ENCODE measurements around the gene GBX1. TPM values are rescaled to one million over a fixed set of nuclear protein-coding genes. Genes with fewer than 3 reads are reported as not detected.

GBX1 gene
- total RNA-seq, 1 experiment from 2014 or later: not detected

- DNase-seq (ENCODE audit: low read depth): no peak
These were observed 6.1 kb upstream of the GBX1 start for GRCh38 chr7:151173386-151174245.

DNA sequence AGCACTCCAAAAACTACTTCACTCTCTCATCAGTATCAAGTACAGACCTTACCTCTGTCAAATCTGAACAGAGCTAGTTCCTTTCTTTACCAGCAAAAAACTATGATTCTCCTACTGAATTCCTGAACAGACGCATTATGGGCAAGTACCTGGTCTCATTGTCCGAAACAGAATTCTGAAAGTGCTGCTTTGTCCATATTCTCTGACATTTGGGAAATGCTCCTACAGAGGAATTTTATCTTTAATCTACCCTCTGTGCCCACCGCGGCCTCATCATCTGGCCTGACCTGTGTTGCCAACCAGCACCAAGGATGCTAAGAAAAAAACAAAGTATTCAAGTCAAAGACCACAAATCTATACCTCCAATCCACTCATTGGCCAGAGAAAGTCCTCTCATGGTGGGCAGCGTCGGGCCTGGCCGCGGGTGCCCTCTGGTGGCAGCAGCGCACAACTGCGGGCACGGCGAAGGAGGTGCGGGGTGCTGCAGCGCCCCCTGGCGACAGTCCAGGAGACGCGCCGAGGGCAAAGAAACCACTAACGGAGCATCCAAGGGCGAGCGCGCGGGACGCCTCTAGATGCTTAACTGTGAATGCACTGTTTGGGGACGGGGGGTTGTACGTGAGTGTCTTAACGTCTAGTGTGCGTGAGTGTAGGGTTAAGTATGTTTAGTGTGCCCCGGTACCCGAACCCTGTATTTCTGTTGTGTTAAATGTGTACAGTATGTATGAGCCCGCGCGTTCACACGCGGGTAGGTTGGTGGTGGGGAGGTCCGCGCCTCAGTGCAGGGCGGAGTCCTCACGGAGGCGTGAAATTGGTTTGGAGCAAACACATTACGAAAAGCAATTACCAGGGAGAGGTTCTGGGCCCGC, 5.0 kb upstream of the GBX1 start:
- DNase-seq (ENCODE audit: low read depth): peak; percentile 65

- DNase-seq (ENCODE audit: low read depth): no peak
These were observed 1.3 kb upstream of the GBX1 start for GRCh38 chr7:151168787-151169162.

DNA sequence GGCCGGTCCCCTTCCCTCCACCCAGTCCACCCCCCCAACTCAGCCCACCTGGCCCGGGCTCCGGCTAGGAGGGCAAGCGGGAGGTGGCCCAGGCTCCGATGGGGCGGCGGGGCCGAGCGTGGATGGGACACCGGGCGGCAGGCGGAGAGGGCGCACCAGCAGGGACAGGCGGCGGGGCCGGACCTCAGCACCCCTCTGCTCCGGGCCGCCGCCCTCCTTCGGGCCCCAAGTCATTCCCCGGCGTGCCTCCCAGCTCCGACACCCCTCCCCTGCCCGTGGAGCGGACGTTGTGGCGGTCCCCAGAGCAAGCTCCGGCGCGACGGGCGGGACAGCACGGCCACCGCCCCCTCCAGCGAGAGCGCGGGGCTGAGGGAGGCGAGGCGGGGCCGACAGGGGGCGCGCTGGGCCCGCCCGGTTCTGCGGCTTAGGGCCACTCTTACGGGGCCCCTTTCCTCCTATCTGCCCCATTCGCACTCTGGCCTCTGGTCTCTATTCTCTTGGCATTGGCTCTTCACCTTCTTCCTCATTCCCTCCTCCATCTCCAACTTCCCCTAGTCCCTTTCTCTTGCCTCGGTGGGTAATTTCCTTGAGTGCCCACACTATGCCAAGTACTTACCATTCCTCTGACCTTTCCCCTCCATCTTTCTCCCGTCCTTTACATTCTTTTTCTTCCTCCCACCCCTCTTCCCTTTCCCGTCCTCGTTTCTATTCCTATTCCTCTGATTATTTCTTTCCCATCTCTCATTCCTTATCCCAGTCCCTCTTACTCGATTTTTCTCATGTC, 701 bp upstream of the GBX1 start:
- no peak for DNase-seq (ENCODE audit: low read depth)

DNA sequence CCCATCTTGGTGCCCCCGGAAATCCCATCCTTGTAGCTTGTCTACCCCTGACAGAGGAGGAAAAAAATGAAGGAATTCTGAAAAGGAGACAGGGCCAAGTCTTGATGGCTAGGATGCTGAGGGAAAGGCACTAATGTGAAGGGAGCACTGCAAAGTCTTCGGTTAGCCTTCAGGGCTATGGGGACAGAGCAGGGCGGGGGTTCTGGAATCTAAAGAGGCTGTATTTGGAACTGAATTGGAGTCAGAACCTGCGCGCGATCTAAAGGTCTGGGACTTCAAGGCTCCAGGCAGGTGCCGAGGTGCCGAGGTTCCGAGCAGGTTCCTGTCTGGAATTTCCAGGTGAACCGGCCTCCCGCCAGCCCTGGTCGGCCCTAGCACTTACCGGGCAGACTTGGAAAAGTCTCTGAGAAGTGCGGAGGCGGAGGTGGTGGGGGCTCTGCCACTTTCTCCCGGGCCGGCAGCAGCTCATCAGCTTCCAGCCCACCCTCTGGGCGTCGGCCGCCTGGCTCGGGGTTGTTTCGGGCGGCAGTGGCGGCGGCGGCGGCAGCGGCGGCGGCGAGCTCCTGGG, 781 bp downstream of the GBX1 start:
- DNase-seq (ENCODE audit: low read depth): no peak

GRCh38 chr7:151161757-151162156, 5.7 kb downstream of the GBX1 start:
- DNase-seq (ENCODE audit: low read depth): no peak

- peak; percentile 72 for DNase-seq (ENCODE audit: low read depth)
These were observed 9.7 kb downstream of the GBX1 start for GRCh38 chr7:151157645-151158329.

GRCh38 chr7:151152643-151153513, 14.6 kb downstream of the GBX1 start:
- DNase-seq (ENCODE audit: low read depth): no peak

DNA sequence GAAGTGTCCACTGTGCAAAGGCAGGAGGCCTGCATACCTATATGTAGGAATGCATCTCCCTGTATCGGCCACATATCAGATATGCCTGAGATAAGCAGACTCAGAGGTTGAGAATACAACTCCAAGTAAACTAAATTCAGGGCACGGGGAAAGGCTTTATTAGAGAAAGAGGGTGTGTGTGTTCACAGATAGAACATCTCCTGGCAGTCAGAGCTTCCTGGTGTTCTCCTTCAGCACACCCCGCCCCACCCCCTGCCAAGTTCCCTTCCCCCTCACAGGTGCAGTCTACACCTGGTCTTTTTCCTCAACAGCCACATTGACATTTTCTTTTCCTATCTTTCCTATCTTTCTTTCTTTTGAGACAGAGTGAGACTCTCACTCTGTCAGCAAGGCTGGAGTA, 17.1 kb downstream of the GBX1 start:
- DNase-seq (ENCODE audit: low read depth): no peak

GRCh38 chr7:151148319-151149259, 18.9 kb downstream of the GBX1 start:
- DNase-seq (ENCODE audit: low read depth): no peak

DNA sequence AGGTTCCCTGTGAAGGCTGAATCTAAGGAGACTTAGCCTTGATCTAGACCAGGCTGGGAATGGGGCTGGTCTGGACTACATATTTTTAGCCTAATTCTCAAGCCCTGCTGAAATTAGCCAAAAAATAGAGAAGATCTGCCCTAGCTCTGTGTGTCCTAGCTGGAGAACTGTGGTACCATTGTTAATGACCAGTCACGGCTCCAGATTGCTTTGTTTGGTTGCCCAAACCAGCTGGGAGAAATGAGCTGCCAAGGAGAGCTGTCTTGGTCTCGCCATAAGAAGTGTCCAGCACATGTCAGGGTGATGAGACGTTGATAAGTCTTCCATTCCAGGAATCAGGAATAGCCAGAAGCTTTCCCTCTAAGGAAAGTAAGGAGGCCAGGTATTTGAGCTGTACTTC, 20.7 kb downstream of the GBX1 start:
- DNase-seq (ENCODE audit: low read depth): no peak

GRCh38 chr7:151144387-151144786, 23.1 kb downstream of the GBX1 start:
- no peak for DNase-seq (ENCODE audit: low read depth)

DNA sequence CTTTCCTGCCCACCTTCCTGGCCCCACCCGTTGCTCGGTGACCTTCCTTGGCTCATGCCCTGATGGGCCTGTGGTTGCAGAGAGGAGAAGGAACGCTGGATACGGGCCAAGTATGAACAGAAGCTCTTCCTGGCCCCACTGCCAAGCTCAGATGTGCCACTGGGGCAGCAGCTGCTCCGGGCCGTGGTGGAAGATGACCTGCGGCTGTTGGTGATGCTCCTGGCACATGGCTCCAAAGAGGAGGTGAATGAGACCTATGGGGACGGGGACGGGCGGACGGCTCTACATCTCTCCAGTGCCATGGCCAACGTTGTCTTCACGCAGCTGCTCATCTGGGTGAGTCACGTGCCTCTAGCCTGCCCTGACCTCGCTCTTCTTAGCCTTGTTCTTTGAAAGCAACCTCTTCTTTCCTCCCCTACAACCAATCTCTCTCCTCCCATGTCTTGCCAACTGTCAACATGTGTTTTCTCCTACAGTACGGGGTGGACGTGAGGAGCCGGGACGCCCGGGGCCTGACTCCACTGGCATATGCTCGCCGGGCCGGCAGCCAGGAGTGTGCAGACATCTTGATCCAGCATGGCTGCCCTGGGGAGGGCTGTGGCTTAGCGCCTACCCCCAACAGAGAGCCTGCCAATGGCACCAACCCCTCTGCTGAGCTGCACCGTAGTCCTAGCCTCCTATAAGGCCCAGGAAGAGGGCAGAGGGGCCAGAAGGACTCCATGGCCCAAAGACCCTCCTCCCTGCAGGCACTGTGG, 24.1 kb downstream of the GBX1 start:
- DNase-seq (ENCODE audit: low read depth): no peak

DNA sequence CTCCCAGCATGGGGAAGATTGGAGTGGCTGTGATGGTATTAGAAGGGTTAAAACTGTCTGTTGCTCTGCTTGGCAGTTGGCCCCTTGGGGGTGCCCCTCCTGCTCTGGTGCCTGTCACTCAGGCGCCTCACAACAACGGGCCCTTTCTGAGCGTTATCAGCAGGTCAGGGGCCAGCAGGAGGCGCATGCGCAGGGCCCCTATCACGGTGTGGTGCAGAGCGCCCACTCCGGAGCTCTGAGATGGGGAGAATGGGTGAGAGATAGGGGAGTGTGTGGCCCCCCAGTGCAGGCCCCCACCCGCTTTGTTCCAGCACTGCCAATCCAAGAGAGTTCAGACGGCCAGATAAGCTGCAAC, 24.8 kb downstream of the GBX1 start:
- no peak for DNase-seq (ENCODE audit: low read depth)

DNA sequence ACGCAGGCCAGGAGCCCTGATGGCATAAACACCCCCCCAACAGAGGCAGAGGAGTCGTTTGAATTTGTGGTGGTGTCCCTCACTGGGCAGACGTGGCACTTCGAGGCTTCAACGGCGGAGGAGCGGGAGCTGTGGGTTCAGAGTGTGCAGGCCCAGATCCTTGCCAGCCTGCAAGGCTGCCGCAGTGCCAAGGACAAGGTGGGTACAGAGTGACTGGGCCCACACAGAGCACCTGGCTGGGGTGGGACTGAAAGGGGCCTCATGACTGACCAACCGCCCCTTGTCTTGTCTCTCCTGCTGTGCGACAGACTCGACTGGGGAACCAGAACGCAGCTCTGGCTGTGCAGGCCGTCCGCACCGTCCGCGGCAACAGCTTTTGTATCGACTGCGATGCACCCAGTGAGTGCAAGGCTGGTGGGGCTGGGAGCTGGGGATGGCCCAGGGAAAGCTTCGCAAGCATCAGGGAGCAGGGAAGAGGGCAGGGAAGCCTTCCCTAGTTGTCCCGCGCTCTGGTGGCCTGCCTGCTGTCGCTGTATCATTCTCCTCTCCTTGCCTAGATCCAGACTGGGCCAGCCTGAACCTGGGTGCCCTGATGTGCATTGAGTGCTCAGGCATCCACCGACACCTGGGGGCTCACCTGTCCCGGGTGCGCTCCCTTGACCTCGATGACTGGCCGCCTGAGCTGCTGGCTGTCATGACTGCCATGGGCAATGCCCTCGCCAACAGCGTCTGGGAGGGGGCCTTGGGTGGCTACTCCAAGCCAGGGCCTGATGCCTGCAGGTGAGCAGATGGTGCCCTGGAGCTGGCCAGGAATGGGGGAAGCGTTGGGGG, 25.4 kb downstream of the GBX1 start:
- no peak for DNase-seq (ENCODE audit: low read depth)

DNA sequence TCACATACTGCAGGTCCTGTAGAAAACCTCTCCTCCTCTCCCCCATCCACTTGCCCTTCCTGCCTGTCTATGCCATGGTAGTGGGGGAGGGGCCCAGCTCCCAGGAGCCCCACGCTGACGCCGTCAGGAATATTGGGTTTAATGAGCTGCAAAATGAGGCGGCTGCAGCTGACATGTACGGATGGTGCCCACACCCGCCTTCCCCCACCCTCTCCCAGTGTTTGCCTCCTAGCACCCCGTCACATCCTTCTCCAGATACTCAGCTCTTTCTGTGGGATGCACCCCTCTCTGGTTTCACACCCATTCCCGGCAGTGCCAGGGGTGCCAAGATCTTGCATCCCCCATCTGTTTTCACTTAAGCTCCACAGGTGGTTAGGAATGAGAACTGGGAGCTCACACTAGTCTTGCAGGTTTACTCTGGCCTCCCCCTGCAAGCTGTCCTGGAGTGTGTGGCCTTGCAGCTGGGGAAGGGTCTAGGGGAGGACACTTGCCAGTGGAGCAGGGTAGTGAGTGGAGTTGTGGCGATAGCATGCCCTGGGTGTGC, 26.1 kb downstream of the GBX1 start:
- no peak for DNase-seq (ENCODE audit: low read depth)

- no peak for DNase-seq (ENCODE audit: low read depth)
These were observed 26.7 kb downstream of the GBX1 start for GRCh38 chr7:151140826-151141225.

All from HT1080 (cell line).